ENCODE measurements around the gene DMD. TPM values are rescaled to one million over a fixed set of nuclear protein-coding genes. Genes with fewer than 3 reads are reported as not detected.

Gene DMD
- polyA plus RNA-seq, 3 donors: 0.23 TPM; not detected in 2

GRCh38 chrX:31258166-31258565 is 1953.2 kb downstream of the DMD start:
- Mint-ChIP-seq H3K9me3 (peaks cover 0 to 2% (median 0%) of the 10 kb centered on the region in 7 donors), H3K4me1 (no peaks in the 10 kb centered on the region)

GRCh38 chrX:31255310-31256033 is 1955.9 kb downstream of the DMD start:
- Mint-ChIP-seq H3K36me3 (no peaks in the 10 kb centered on the region), H3K4me1 (no peaks in the 10 kb centered on the region), H3K4me3 (no peak overlapping the region), H3K27me3 (ENCODE audit: low read depth in 3 of 3) (peaks cover 0 to 5% (median 0%) of the 10 kb centered on the region in 3 donors), H3K27ac (no peak overlapping the region), H3K9me3 (peaks cover 0 to 2% (median 0%) of the 10 kb centered on the region in 7 donors)
- TF ChIP-seq CTCF (IDR thresholded peaks at IDR 0.05): no peak
- Histone ChIP-seq H3K4me2 (replicated peaks; ENCODE audit: extremely low read depth, low read length, poor library complexity, severe bottlenecking) (no peak overlapping the region), H3K36me3 (replicated peaks in 1 of 2; ENCODE audit: control insufficient read depth in 1 of 2, insufficient read depth in 2 of 2, low read length in 2 of 2) (no peaks in the 10 kb centered on the region), H3K27ac (ENCODE audit: low read depth in 1 of 2, low read length in 2 of 2) (no peak overlapping the region), H3K27me3 (ENCODE audit: control insufficient read depth in 2 of 2, insufficient read depth in 2 of 2, low read length in 2 of 2) (no peaks in the 10 kb centered on the region), H3K4me1 (ENCODE audit: control insufficient read depth in 1 of 2, insufficient read depth in 2 of 2, low read length in 2 of 2) (no peaks in the 10 kb centered on the region), H3K9ac (ENCODE audit: insufficient read depth, low read length, poor library complexity, severe bottlenecking) (no peak overlapping the region), H3K4me3 (replicated peaks in 1 of 3; ENCODE audit: low read depth in 2 of 3, low read length in 3 of 3) (no peak overlapping the region), H2AFZ (ENCODE audit: insufficient read depth, low read depth, low read length, poor library complexity, severe bottlenecking) (no peak overlapping the region), H3K9me3 (replicated peaks in 1 of 2; ENCODE audit: control insufficient read depth in 1 of 2, insufficient read depth in 1 of 2, low read length in 2 of 2) (no peaks in the 10 kb centered on the region), H3K79me2 (ENCODE audit: insufficient read depth, low read length) (no peaks in the 10 kb centered on the region), H4K20me1 (ENCODE audit: insufficient read depth, low read length) (no peaks in the 10 kb centered on the region)
- WGBS (ENCODE audit: insufficient coverage): no CpG with 5 or more reads among the region's 9 CpGs
- no peak for DNase-seq
- intact Hi-C loops (cut with micrococcal nuclease): no loop called here

More at GRCh38 chrX:31258166-31258565, 1953.2 kb downstream of the DMD start:
- no peak for TF ChIP-seq CTCF (IDR thresholded peaks at IDR 0.05)
- no peaks in the 10 kb centered on the region for H4K20me1 ChIP-seq (ENCODE audit: insufficient read depth, low read length)
- H3K27me3 ChIP-seq (ENCODE audit: control insufficient read depth in 2 of 2, insufficient read depth in 2 of 2, low read length in 2 of 2): peaks cover 0 to 3% of the 10 kb centered on the region in 2 donors
- no peaks in the 10 kb centered on the region for H3K36me3 ChIP-seq (replicated peaks in 1 of 2; ENCODE audit: control insufficient read depth in 1 of 2, insufficient read depth in 2 of 2, low read length in 2 of 2)
- peaks cover 0 to 5% (median 1%) of the 10 kb centered on the region in 3 donors for H3K27me3 Mint-ChIP-seq (ENCODE audit: low read depth in 3 of 3)
- no peak overlapping the region for H3K4me3 Mint-ChIP-seq
- H3K79me2 ChIP-seq (ENCODE audit: insufficient read depth, low read length): no peaks in the 10 kb centered on the region
- H3K27ac Mint-ChIP-seq: no peak overlapping the region
- intact Hi-C loops (cut with micrococcal nuclease): no loop called here
- no peaks in the 10 kb centered on the region for H3K9me3 ChIP-seq (replicated peaks in 1 of 2; ENCODE audit: control insufficient read depth in 1 of 2, insufficient read depth in 1 of 2, low read length in 2 of 2)
- no peak overlapping the region for H3K4me3 ChIP-seq (replicated peaks in 1 of 3; ENCODE audit: low read depth in 2 of 3, low read length in 3 of 3)
- no peak overlapping the region for H3K27ac ChIP-seq (ENCODE audit: low read depth in 1 of 2, low read length in 2 of 2)
- H3K36me3 Mint-ChIP-seq: no peaks in the 10 kb centered on the region
- H3K9ac ChIP-seq (ENCODE audit: insufficient read depth, low read length, poor library complexity, severe bottlenecking): no peak overlapping the region
- no peak overlapping the region for H2AFZ ChIP-seq (ENCODE audit: insufficient read depth, low read depth, low read length, poor library complexity, severe bottlenecking)
- no peak for DNase-seq
- no CpG with 5 or more reads among the region's 4 CpGs for WGBS (ENCODE audit: insufficient coverage)
- H3K4me2 ChIP-seq (replicated peaks; ENCODE audit: extremely low read depth, low read length, poor library complexity, severe bottlenecking): no peak overlapping the region
- H3K4me1 ChIP-seq (ENCODE audit: control insufficient read depth in 1 of 2, insufficient read depth in 2 of 2, low read length in 2 of 2): no peaks in the 10 kb centered on the region

Data from CD14-positive monocyte (primary cell).